HuH-7.5 (cell line): Measurements from ENCODE around the gene SPACA6.

Experiments
- DNase-seq: peaks from one replicate; pipeline ENCODE4 v3.0.0; 2011; ENCODE audit warnings: low spot score

SPACA6 gene

DNA sequence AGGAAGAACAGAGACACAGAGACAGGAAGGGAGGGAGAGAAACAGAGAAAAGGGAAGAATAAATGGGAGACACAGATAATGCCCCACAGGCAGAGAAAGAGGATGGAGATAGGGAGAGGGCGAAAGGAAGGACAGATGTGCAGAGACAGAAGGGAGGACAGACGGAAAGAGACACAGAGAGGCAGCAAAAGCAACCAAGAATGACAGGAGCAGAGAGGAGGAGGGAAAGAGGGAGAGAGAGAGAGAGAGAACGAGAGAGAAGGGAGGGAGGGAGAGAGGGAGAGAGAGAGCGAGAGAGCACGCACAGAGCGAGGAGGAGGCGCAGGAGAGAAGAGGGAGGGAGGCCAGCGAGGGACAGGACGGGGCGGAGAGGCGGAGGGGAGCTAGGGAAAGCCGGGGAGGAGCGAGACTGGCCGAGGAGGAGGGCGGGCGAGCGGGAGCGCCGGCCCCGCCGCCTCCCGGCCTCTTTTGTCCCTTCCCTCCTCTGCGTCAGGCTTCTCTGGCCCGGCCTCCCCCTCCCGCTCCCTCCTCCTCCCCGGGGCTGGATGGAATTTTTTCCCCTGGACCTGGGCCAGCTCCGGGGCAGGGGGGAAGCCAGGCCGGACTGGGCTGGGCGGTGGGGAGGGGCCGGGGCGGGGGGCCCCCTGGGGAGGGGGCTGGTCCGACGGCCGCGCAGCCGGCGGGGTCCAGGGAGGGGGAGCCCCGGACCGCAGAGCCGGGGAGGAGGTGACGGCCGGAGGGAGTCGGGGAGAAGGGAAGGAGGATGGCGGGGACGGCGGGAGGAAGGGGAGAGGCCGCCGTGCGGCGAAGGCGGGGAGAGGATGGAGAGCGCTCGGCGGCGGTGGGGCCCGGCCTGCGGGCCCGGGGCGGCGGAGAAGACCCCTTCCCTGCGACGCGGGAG lies 4.2 kb upstream of the SPACA6 start:
- peak; percentile 64 for DNase-seq

DNA sequence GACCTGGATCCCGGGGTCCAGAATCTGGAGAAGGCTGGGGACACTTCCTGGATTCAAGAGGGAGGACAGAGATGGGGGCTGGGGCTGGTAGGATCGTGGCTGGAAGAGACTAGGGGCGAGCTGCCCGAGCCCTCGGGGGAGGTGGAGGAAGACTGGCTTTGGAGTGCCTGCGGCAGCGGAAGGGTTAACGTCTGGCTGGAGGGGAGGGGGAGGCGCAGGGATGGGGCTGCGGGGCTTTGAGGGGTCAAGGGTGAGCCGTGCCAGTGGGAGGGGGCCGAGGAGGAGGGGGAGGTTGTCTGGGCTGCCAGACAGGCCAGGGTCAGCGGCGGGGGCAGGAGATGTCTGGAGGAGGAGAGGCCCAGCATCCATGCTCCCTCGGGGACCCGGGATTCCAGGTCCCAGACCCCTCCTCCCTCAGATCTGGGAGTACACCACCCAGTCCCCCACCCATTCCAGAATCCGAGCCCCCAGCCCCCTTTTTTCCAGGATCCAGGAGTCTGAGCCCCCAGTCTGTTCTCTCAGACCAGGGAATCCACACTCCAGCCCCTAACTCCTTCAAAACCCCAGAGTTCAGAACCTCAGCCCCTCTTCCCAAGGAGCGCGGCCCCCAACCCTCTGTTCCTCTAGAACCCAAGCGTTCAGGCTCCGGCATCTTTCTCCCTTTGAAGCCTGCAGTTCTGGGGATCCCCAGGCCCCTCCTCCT lies 3.2 kb upstream of the SPACA6 start:
- no peak for DNase-seq

DNA sequence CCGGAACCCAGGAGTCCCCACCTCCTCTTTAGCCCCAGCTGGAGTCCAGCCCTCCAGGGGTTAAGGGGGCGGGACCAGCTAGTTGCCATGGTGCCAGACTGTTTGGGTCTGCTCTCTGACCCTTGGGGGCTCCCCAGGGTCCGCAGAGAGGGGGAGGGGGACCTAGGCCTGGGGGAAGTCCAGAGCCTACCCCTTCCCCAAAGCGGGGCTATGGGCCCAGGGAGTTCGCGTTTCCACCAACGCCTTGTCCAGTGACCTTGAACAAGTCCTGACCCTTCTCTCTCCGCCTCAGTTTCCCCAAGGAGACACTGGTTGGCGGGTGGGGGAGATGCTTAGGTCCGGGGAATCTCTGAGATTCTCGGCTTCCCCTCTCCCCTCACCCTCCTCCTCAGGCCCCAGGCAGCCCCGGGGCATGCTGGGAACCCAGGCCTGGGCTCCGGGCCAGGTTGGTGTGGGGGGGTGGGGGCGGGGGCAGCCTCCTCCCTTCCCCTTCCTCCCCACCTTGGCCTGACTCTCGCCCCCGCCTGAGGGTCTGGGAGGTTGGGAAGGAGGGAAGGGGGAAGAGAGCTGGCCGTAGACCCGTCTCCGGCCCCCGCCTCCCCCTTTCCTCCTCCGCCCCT lies 2.6 kb upstream of the SPACA6 start:
- DNase-seq, result no peak

DNA sequence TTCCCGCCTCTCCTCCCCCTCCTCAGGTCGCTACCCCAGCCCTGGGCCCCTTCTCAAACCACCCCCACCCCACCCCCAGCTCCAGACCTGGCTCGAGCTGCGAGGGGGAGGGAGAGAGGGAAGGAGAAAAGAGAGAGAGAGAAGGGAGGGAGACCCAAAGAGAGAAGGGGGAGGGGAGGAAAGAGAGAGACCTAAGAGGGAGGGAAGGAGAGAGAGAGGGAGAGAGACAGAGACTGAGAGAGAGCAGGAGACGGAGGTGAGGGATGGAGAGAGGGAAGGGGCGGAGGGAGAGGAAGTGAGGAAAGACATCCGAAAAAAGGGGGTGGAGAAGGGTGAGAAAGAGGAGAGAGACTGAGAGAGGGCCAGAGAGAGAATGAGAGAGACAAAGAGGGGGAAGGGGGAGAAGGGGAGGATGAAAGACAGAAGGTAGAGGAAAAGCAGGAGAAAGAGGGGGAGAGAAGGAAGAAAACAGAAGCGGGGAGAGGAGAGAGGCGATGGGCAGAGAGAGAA lies 2.0 kb upstream of the SPACA6 start:
- no peak for DNase-seq

DNA sequence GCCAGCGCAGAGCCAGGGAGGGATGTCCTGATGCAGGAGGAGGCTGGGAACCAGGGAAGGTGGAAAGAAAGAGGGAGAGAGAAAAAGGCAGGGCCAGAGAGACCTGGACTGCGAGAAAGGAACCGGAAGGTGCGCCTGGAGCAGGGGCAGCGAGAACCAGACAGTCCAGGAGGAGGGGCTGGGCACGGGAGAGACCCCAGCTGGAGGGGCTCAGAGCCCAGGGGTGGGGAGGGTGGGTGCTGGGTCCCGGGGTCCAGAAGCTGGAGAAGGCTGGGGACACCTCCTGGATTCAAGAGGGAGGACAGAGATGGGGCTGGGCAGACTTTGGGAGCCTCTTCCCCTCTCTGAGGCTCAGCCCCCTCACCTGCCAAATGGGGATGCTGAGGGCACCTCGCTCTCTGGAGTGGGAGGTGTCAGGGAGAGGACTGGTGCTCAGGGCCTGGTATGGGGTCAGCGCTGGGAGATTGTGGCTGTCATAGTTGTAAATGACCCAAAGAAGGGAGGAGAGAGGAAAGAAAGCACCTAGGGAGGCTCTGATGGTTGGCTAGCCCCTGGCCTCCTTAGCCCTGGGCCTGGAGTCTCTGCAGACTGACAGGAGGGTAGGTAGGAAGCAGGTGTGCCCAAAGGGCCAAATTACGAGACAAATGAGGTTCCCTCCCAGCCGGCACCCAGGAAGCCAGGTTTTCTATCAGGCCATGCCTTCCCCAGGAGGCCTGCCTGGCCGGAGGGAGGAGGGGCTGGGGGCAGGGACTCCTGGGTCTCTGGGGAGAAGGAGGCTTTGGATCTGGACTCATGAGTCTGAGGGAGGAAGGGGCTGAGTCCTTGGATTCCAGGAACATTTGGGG lies 1.3 kb upstream of the SPACA6 start:
- DNase-seq, result no peak

DNA sequence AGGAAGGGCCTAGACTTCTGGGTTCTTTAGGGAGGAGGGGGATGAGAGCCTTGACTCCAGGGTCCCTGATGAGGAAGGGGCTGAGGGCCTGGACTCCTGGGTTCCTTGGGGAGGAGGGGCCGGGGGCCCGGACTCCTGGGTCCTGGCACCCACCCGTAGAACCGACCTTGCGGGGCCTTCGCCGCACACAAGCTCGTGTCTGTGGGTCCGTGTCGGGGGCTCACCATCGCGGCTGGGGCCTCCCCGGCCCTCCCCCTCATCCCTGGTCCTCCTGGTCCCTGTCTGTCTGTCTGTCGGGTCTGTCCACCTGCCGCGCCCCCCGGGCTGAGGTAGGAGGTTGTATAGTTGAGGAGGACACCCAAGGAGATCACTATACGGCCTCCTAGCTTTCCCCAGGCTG lies 662 bp upstream of the SPACA6 start:
- DNase-seq, result no peak

DNA sequence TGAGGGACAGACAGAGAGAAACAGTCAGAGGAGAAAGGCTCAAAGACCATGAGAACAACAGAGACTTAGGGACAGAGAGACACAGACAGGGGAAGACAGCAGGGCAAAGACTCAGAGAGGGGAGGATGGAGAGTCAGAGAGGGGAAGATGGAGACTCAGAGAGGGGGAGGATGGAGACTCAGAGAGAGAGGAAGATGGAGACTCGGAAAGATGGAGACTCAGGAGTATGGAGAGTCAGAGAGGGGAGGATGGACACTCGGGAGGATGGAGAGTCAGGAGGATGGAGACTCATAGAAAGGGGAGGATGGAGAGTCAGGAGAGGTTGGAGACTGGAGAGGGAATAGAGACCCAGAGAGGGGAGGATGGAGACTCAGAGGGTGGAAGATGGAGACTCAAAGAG lies 689 bp downstream of the SPACA6 start:
- DNase-seq, result no peak

DNA sequence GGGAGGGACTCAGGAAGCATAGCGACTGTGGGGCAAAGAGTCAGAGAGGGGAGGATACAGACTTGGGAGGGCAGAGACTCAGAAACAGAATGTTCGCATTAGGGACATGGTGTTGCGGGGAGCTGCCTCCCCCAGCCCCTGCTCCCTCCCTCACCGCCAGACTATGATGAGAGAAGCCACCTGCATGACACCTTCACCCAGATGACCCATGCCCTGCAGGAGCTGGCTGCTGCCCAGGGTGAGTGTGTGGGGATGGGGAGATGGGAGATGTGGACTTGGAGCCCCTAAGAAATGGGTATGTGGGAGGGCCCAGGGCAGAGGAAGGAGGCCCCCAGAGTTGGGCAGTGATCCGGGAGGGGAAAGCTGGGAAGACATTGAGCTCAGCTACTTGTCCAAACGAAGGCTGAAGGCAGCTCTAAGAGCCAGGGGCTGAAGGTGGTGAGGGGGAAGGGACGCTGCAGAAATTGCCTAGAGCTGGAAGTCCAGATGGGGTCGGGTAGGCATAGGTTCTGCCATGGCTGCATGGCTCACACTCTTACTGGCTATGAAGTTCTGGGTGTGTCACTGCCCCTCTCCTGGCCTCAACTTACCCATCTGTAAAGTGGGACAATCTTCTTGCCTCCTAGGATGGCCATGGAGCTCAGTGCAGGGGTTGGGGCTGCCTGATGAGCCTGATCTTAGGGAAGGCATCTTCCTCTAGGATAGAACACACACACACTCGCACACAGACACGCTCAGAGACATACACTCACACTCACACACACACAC lies 1.4 kb downstream of the SPACA6 start:
- no peak for DNase-seq

DNA sequence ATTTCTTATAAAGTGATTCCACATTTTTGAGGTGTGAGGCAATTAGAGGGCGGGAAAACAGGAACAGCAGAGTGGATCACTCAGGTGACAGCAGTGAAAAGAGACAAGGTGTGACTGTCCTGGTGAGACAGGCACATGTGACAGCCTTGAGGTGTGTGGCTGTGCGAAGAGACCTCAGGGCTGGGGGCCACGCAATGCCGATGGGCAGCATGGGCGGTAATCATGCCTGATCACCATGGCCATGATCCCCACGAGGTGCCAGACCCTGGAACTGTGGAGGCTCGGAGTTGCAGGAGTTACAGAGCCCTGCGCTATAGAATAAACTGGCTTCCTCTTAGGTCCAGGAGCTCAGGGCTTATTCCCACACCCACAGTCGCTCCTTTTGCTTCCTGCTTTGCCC lies 2.0 kb downstream of the SPACA6 start:
- DNase-seq, result no peak

DNA sequence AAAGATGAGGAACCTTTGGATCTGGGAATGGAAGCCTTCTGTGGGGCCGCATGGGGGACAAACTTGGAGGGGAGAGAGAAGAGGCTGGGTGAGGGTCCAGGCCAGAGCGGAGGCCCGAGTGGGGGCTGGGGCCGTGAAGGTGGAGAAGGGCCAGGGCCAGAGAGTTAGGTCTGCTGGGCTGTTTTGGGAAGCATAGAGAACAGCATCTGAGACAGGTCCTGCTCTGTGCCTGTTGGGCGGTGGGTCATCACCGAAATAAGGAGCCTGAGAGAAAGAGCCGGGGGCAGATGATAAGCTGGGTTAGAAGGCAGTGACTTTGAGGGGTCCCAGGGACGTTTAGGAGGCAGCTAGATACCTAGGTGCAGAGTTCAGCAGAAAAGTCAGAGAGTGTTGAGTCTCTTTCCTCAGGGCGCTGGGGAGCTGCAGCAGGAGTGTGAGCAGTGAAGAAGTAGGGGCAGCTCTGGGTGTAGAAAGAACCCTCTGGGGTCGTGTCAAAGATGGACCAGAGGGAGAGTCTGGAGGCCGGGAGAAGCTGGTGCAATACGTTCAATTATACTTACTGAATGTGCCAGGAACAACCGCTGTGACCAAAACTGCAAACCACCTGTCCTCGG lies 2.7 kb downstream of the SPACA6 start:
- DNase-seq, result no peak

DNA sequence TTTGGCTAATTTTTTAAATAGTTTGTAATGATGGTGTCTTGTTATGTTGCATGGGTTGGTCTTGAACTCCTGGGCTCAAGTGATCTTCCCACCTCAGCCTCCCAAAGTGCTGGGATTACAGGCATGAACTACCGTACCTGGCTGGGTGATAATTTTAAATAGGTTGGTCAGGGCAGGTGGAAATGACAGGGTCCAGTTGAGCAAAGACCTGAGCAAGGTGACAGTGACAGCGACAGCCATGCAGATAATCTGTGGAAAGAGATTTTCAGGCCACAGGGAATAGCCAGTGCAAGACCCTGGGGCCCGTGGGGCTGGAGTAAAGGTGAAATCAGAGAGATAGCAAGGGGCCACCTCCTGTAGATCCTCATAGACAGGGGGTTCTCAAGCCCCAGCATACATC lies 3.5 kb downstream of the SPACA6 start:
- DNase-seq, result no peak

DNA sequence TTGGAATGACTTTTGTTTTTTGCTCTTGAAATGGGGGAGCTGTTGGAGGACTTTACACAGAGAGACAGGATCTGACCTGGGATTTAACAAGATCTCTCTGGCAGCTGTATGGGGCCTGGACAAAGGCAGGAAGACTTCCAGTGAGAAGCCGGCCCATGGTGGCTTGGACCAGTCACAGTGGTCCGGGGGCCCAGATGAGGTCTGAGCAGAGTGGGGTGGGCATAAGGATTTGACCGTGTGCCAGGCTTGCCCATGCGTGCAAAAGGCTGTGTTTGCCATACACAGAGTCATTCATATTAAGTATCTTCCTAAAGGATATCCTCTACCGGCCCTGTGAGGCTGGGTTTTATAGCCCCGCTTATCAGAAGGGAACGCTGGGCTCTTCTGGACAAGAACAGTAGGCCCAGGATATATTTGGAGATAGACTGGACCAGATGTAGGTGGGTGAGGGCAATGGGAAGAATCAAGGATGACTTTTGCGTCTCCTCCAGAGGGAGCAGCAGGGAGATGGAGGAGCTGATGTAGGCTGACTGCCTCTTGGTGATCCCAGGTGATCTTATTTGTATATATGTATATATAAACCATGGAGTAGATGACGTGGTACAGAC lies 4.1 kb downstream of the SPACA6 start:
- no peak for DNase-seq

DNA sequence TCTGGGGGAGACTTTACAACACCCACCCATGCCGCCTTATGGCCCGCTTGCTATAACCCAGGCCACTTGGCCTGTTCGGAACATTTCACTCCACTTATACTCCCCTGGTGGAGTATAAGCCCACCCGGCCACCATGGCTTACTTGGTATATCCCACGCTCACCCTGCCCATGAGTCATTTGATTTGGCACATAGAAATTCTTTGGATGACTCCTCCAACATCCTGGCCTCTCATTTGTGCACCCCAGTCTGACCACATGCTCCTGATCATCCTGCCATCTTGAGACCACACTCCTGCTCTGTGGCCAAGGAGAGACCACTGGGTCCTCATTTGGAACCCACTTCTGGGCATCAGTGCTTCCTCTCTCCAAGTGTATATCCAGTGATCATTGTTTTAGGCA lies 5.2 kb downstream of the SPACA6 start:
- DNase-seq, result no peak

DNA sequence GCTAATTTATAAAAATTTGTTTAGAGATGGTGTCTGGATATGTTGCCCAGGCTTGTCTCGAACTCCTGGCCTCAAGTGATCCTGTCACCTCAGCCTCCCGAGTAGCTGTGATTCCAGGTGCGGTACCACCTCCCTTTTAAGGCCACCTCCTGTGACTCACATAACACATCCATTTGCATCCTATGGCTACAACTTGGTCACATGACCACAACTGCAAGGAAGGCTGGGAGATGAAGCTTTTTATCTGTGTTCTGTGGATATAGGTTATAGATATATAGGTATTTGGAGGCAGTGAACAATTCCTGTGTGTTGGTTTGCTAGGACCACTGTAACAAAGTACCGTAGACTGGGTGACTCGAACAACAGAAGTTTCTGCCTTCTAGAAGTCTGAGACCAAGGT lies 6.0 kb downstream of the SPACA6 start:
- no peak for DNase-seq

DNA sequence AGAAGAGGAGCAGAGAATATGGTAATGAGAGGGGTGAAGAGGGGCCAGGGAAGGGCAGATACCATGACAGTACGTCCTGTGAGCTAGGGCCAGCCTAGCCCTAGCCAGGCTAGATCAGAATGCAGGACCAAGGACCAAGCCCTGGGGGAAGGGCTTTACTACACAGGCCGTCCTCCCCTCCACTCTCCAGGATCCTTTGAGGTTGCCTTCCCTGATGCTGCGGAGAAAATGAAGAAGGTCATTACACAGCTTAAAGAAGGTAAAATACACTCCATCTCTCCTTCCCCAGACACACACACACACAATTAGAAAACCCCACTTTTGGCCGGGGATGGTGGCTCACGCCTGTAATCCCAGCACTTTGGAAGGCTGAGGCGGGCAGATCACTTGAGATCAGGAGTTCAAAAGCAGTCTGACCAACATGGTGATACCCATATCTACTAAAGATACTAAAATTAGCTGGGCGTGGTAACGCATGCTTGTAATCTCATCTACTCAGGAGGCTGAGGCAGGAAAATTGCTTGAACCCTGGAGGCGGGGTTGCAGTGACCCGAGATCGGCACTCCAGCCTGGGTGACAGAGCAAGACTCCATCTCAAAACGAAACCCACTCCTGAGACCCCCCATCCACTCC lies 8.5 kb downstream of the SPACA6 start:
- no peak for DNase-seq

DNA sequence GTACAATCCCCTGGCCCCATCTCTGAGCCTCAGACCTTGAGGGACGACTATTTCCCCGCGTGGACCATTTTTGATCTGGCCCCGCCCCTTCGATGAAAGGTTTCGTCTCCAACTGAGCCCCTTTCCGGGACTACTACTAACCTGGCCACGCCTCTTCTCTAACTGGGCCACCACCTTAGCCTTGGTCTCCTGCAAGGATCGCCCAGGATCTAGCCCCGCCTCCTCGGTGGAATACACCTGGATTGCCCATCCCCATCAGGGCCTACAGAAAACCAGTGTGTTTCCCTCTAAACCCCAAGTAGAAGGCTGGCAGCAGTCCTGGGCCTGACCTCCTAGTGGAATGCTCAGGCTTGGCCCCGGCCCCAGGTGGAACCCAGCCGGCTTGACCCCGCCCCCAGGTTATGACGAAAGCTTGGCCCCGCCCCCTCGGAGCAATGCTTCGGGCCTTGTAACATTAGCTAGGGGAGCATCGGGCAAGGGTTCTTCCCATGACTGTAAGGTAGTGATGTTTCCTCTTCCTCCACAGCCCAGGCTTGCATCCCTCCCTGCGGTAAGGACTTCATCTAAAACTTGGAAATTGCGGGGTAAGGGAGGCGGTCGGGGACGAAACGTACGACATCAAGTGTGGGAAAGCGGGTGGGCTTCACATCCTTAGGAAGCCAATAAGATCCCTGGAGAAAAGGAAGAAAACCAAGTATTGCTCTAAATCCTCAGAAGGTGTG lies 9.1 kb downstream of the SPACA6 start:
- DNase-seq, result no peak

DNA sequence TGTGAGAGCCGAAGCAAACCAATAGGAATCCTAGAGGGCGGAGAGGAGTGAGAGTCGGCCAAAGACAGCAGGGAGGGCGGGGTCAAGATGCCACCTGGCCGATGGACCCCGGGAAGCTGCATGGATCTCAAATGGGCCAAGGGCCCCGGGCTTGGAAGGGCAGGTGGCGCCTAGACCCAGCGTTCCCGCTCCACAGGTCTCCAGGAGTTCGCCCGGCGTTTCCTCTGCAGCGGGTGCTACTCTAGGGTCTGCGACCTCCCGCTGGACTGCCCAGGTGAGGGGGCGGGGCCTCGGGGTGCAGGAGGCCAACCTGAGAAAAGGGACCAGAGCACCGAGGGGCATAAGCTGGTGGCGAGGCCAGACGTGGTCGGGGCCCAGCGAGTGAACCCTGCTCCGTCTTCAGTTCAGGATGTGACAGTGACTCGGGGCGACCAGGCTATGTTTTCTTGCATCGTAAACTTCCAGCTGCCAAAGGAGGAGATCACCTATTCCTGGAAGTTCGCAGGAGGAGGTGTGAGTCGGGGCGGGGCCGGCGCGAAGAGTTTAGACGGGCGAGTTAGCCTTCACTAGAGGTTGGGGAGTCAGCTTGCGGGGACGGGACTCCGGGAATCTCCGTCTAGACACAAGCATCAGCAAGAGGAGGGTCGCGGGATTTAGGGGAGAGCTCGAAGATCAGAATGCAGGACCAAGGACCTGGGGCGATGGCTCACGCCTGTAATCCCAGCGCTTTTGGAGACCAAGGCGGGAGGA lies 9.9 kb downstream of the SPACA6 start:
- DNase-seq, result no peak
